HG03108 (cell line): ENCODE data around the gene JAKMIP3.

Experiments used
- ATAC-seq: cut with Tn5 transposase; IDR thresholded peaks from one replicate; pipeline ENCODE4 v1.9.1; 2021; ENCODE audit warnings: moderate library complexity; ENCODE audit not compliant: unreplicated experiment

JAKMIP3 gene

DNA sequence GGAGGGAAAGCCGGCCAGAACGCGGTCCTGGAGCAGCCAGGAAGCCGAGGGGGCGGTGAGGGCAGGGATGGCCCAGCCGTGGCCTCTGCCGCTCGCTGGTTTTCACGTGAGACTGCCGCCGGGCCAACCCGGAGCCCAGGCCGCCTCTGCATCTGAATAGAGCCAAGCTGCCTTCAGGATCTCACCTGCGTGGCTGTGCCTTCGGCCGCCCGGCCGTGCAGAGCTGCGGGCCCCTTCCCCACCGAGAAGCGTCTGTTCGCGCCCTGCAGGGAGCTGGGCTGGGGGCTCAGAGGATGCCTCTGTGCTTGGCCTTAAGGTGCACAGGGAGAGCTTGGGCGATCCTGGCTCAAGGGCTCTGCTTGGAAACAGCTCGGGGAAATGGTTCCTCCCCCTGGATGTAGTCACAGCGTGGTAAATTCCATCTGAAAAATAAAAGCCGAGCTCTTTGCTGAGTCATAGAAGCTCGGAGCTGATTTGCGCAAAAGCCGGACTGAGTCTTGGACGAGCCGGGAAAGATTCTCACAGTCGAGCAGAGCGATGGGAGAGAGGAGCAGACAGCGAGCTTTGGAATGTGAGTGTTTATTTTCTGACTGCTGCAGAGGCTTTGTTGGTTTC is at the start of gene JAKMIP3:
TSS of gene JAKMIP3 (plus strand) at position 456 of the 615 bp plus-strand sequence. CDS start 38,863 bp downstream, outside the sequence.
- no peak for ATAC-seq

DNA sequence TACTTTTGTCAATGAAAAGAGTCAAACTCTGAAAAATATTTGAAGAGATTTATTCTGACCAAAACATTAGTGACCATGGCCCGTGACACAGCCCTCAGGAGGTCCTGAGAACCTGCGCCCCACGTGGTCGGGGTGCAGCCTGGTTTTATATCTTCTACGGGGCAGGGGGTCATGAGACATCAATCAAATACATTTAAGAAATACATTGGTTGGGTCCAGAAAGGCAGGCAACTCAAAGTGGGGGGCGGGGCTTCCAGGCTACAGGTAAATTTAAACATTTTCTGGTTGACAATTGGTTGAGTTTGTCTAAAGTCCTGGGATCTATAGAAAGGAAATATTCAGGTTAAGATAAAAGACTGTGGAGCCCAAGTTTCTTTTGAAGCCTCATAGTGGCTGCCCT is 49.2 kb upstream of the JAKMIP3 start:
- ATAC-seq, result no peak

DNA sequence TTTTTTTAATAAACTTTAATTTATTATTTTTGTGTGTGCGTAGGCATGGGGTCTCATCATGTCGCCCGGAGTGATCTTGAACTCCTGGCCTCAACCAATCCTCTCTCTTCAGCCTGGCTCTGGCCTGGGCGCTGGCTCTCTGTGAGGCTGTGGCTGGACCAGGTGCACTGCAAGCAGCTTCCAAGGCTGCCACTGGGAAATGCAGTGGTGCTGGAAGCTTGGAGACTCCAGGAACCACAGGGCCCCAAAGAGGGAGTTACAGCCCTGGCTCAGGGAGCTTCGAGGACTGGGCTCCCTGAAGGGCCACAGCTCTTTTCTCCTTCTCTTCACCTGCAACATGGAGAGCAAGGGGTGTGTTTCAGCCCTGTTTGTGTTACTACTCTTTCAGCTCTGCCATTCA is 47.3 kb upstream of the JAKMIP3 start:
- ATAC-seq, result no peak

DNA sequence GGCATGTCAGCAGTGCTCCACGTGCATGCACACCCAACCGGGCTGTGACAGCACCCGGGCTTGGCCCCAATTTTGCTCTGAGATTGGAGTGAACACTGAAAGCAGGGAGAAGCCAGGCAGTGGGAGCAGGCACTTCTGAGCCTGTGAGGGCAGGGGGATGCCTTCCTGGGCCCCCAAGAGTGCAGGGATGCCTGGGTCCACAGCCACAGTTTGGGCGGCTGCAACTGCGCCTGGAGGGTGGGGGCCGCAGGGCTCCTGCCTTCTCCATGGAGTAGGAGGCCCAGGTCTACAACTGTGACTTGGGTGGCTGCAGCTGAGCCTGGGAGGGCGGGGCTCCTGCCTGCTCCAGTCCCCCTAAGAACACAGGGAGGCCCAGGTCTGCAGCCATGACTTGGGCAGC is 46.4 kb upstream of the JAKMIP3 start:
- no peak for ATAC-seq

- ATAC-seq, result no peak
Measured at GRCh38 chr10:132020456-132020855, 45.3 kb upstream of the JAKMIP3 start.

GRCh38 chr10:132021046-132021445 is 44.7 kb upstream of the JAKMIP3 start:
- no peak for ATAC-seq

DNA sequence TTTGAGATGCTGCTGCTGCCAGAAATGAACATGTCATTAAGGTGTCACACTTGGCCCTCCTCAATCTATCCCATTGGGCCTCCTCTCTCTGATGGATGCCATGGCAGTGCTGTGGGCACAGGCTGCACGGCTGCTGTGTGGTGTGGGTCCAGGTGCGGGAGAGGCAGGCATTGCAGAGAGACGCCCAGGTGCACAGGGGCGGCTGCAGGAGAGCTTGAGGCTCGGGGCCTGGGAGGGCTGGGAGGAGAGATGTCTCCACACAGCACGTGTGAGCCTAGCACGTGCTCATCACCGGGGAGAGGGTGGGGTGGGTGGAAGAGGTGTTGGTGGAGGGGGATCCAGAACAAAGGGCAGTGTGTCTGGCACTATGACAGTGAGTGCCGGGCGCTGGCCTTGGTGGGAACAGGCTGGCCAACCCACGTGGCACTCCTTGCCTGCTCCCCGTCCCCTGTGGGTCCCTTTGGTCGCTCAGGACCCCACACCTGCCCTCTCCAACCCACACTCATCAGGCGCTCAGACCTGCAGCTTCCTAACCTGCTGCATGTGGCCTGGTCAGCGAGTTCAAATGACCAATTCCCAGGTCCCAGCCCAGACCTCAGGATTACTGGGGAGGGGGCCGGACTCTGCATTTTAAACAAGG is 44.1 kb upstream of the JAKMIP3 start:
- ATAC-seq, result no peak

DNA sequence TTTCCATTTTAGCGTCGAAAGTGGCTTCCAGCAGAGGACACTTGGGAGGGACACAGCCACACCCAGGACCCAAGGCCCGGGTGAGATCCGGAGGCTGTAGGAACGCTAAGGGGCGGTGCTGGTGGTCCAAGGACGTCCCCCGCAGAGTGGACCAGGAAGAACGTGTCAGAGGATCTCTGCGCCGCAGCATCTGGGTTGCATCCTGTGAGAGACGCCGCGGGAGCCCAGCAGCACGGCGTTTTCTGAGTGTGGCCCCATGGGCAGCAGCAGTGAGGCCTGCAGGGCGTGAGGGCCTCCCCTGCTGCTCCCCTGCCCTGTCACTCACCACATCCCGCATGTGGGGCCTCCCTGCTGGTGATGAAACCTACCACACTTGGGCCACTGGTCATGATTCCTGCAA is 43.5 kb upstream of the JAKMIP3 start:
- ATAC-seq, result no peak

DNA sequence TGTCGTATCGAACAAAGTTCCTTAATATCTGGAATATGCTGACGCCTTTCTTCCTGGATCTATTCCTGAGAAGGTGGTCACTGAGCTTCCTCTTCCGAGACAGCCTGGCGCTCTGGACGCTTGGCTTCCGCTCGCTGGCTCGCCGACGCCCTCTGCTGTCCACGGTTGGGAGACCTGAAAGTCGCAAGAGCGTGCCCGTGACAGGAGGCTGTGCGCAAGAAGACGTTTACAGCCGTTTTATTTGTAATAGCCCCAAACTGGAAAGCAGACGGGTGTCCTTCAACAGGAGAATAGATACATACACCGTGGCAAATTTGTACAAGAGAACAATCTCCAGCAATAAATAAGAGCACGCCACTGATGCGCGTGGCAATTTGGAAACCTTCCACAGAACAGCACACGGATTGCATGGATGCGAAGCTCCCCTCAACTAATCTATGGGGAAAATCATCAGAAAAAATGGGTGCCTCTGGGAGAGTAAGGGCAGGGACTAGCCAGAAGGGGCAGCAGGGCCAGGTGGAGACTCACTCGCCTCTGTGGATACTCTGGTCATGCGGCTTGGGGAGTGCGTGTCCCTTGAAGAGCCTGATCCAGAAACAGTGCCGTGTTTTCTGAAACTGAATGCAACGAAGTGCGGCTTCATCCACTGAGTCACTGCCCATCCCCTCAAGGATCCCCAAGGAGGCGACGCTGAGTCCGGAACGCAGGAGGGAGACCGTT is 42.5 kb upstream of the JAKMIP3 start:
- ATAC-seq, result no peak

DNA sequence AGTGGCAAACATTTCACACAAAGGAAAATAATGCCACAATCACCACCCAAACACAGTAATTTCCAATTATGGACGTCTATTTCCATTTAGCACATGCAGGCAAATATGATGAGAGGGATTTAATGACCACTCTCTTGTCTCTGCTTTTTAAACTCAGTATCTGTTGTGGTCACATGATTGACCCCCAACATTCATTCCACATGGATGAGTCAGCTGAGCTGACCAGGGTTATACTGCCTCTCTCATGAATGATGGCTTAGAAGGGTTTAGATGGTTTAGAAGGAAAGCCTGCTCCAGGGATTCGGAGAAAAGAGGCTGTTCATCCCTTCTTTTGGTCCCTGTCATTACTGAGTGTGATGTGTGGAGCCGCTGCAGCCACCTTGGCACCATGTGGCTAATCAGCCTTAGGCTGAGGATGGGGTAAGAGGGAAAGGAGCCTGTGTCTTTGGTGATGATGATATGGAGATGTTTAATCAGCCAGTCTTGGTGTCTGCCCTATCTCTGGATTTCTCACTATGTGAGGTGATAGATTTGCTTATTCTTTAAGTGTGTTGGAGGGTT is 38.2 kb upstream of the JAKMIP3 start:
- ATAC-seq, result no peak

DNA sequence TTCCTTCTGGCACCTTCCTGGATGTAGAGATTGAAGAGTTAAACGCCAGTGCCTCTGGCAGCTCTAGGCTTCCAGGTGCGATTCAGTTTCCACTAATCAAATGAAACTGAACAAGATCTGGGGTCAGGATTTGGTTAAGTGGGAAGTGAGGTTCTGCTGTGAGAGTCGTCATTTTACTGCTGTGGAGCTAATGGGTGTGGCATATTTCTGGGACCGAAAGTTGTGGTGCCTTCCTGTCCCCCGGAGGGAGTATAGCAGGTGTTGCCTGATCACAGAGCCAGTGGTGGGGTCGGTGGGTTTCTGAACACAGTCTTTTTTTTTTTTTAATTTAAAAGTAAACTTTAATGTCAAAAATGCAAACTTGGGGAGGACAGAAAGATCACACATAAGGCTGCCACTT is 37.0 kb upstream of the JAKMIP3 start:
- no peak for ATAC-seq

DNA sequence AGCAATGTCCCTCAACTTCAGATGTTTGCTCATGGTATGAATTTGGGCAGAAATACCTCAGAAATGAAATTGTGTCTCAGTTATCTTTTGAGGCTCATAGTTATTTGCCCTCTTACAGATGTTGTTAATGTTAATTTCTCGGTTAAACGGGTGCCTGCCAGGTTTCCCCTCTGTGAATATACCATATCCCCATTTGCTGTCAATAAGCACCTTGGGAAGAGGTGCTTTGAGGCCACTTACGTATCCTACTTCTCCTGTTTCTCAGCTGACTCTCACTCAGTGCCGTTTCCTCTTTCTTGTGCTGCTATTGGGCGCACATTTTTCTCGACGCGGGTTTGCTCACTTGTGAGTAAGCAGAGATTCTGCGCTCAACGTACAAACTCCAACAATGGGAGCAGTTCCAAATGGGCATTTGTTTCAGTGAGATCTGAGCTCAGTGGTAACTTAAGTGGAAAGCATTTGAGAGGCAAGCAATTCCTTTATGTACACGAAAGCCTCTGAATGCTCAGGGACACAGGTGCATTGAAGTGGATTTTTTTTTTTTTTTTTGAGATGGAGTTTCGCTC is 34.8 kb upstream of the JAKMIP3 start:
- no peak for ATAC-seq

DNA sequence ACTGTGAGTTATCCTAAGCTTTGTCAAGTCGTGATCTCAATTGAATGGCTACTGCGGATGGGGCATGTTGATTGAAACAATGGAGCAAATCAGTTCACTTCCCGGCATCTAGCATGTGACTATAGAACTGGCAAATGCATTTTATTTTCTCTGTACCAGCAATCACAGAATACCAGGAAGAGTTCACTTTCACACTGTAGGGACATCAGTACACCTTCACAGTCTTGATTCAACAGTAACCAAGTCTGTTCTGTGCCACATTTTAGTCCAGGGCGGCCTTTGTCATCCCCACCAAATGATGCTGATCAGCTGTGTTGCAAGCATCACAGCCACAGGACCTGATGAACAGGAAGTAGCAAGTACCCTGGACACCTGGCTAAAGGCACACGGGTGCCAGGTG is 32.1 kb upstream of the JAKMIP3 start:
- no peak for ATAC-seq

DNA sequence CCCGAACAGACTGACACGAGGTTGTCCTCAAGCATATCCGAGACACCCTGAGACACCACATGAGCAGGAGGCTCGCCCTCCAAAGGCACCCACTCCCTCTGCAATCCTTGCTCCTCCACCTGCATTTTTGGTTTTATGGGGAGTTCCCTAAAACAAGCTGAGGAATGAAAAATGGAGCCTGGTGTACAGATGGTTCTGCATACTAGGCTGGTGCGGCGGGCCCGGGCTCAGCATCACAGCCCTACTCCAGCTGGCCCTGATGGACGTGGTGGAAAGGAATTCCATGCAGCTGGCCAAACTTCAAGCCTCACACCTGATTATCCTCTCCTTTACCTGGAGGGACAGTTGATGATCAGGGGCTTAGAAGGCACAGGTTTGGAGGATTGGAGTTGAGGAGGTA is 30.3 kb upstream of the JAKMIP3 start:
- no peak for ATAC-seq

DNA sequence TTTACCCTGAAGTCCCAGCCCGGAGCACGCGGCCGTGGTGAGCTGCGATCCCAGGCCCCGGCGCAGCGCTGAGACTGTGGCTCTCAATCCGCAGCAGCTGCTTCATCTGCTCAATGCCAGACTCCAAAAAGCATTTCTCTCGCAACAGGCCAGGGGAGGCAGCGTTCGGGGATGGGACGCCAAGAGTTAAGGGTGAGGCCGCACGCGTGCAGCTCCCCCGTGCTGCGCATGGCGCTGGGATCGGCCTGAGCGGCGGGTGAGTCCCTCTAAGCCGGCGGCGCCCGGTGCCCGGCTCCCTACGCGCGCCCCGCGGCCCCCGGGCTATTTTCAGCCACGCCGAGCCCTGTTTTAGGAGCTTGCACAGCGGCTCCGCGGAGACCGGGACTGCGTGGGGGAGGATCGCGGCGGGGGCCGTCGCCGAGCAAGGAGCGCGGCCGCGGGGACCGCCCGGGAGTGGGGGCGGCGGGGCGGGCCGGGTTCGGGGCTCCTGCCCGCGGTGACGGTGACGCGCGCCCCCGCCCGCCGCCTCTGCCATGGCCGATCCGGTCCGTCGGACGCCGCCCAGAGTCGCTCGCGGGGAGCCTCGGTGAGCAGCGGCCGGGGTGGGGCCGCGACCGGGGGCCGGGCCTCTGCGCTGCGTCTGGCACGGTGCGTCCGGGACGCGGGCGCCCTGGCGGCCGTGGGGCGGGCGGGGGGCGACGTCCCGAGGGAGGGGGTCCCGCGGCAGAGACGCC is 29.4 kb upstream of the JAKMIP3 start:
- ATAC-seq, result no peak

- no peak for ATAC-seq
Measured at GRCh38 chr10:132036887-132037675, 28.7 kb upstream of the JAKMIP3 start.

GRCh38 chr10:132037676-132037975 is 28.1 kb upstream of the JAKMIP3 start:
- no peak for ATAC-seq

DNA sequence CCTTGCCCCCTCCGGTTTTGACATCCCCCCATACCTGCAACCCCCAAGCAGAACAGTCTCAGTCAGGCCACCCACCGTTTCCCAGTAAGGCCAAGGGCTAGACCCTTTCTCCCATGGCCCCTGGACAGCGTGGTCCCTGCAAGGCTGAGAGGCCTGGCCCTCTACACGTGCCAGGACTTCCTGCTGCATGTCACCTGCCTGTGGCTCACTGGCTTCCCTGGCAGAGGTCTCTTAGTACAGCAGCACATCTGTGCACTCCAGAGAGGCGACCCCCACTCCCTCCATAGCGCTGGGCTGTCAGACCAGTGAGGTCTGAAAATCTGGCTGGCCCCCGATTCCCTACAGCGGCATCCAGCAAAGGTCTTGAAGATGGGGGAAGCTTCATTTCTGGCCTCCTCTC is 26.4 kb upstream of the JAKMIP3 start:
- ATAC-seq, result no peak

DNA sequence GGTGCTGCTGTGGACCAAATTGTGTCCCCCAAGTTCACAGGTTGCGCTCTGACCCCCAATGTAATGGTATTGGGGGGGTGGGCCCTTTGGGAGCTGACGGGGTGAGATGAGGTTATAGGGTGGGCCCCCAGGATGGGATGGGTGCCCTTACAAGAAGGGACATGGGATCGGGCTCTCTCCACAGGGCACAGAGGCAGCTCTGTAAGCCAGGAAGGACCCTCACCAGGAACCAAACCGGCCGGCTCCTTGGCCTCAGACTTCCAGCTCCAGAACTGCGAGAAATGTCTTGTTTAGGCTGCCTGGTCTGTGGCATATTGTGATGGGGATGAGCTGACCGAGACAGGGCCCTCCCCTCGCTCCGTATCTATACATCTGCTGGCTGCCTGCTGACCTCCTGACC is 25.7 kb upstream of the JAKMIP3 start:
- ATAC-seq, result no peak

DNA sequence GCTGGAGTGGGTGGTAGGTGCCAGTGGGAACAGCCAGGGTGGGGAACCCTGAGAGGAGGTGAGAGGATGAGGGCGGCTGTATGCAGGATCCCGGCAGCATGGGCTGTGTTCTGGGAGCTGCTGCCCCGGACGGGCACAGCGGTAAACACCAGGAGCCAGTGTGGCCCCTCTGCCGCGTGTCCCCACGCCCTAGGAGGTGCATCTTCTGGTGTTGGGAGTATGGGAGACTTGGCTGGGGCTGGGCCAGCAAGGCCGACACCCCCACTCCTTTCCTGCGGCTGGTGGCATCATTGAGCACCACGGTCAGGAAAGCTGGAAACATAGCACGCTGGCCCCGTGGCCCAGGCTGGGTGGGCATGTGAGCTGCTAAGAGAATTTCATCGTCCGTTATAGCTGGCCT is 24.4 kb upstream of the JAKMIP3 start:
- ATAC-seq, result no peak
